Effector CD8-positive, alpha-beta T cell (primary cell): ENCODE results near the gene TICRR.

Experiments
- DNase-seq: peaks from one replicate; lab custom pipeline; 2025; lab: John Stamatoyannopoulos, UW

TICRR gene

GRCh38 chr15:89629829-89630228 lies 54.6 kb downstream of the TICRR start:
- no peak for DNase-seq

- DNase-seq: no peak
Measured at GRCh38 chr15:89630260-89630659, 55.0 kb downstream of the TICRR start.

- no peak for DNase-seq
Measured at GRCh38 chr15:89630974-89631901, 56.0 kb downstream of the TICRR start.

- no peak for DNase-seq
Measured at GRCh38 chr15:89631902-89632264, 56.6 kb downstream of the TICRR start.

- no peak for DNase-seq
Measured at GRCh38 chr15:89632563-89633430, 57.5 kb downstream of the TICRR start.

GRCh38 chr15:89633585-89633984 lies 58.3 kb downstream of the TICRR start:
- DNase-seq: no peak

GRCh38 chr15:89640245-89640644 lies 65.0 kb downstream of the TICRR start:
- DNase-seq: no peak

DNA sequence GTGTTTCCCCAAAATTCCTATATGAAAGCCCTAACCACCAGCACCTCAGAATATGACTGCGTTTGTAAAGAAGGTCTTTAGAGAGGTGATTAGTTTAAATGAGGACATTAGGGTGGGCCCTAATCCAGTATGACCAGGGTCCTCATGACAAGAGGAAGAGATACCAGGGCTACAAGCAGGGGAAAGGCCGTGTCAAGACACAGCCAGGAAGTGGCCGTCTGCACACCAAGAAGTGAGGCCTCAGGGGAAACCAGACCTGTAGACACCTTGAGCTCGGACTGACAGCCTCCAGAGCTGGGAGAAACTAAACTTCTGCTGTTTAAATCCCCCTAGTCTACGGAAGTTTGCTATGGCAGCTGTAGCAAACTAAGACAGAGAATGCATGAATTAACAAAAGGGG lies 65.8 kb downstream of the TICRR start:
- no peak for DNase-seq

DNA sequence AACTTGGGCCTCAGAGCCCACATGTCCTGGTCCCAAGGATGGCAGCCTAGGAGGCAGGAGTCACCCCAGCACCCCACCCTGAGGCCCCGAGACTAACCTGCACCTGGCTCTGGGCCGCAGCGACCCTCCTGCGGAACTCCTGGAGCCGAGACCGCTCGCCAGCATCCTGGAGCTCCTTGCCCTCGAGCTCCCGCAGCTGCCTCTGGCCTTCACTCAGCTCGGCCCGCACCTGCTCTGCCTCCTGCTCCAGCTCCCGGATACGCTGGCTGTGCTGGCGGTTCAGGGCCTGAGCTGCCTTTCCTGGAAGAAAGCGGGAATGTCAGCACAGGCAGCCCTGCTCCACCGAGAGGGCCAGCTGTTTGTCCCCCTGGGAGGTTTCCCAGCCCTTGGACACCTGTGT lies 66.8 kb downstream of the TICRR start:
- DNase-seq: no peak

DNA sequence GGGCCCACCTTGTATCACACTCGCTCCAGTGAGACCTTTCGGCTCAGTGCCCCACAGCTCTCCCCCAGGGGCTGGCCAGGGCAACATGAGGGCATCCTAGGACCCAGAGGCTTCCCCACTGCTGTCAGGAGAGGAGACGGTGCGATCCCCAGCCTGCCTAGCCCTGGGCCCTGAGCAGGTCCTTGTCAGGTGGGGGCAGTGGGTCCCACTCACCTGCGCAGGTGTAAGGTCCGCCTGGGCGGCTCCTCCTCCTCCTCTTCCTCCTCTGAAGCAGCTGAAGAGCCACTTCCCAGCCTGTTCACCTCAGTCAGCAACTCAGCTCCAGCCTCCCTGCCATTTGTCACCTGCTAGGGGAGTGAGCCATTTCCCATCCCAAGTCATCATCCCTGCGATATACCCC lies 70.4 kb downstream of the TICRR start:
- DNase-seq: no peak

GRCh38 chr15:89646416-89647141 lies 71.3 kb downstream of the TICRR start:
- no peak for DNase-seq

GRCh38 chr15:89647191-89647851 lies 72.1 kb downstream of the TICRR start:
- DNase-seq: peak; percentile 24

GRCh38 chr15:89648106-89649012 lies 73.1 kb downstream of the TICRR start:
- DNase-seq: no peak

- no peak for DNase-seq
Measured at GRCh38 chr15:89649013-89649625, 73.8 kb downstream of the TICRR start.

DNA sequence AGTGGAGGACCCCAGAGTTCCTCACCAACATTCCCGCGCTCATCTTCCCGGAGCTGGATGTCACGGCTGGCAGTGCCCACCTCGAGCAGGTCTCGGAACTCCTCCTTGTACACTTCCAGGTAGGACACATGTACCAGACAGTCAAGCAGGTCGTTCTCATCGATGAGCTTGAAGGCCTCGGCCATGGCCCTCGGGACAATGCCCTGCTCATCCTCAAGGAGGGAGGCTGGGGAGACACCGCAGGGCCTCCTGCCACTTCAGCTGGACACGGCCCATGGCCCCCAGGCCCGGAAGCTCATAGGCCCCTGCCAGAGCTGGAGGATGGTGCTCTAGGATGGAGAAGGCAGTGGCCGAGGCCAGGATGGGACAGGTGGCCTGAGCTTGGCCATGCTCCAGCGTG lies 74.4 kb downstream of the TICRR start:
- no peak for DNase-seq

DNA sequence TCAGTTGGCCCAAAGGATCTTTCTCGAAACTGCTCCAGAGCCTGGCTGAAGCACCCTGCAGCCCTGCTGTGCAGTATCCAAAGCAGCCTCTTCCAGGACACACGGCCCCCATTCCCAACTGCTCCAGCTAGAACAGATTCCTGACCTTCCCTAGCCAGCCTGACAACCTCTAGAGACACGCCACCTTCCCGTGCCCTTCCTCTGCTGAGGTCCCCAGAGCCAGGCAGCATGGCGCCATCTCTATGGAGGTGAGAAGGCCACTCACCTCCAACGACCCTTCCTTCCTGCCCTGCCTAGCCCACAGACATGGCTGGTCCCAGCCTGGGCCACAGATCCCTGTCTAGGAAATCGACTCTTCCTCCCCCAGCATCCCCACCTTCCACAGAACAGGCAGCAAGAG lies 76.9 kb downstream of the TICRR start:
- no peak for DNase-seq

DNA sequence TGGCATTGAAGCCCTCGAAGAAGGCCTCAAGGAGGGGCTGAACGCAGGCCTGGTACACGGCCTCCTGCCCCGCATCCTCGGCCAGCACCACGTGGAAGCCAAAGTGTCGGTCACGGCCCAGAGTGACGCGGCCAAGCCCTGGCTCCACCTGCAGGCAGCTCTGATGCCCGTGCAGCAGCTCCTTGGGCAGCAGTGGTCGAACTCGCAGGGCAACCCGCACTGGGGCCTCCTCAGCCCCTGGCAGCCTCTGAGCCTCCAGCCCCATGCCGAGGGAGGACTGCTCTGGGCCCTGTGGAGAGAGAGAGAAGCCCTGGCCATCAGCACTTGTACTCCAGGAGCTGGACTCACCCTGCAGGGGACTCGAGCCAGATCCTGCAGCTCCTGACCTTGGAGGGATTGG lies 77.4 kb downstream of the TICRR start:
- DNase-seq: no peak

- DNase-seq: no peak
Measured at GRCh38 chr15:89653578-89653977, 78.3 kb downstream of the TICRR start.

- DNase-seq: no peak
Measured at GRCh38 chr15:89654301-89654761, 79.1 kb downstream of the TICRR start.
